Common myeloid progenitor, CD34-positive (primary cell): Measurements from ENCODE around the gene LBX1.

ENCODE experiments used
- CTCF ChIA-PET: fragments of 350-600 bp; sonication (Branson Sonifier 250); formaldehyde crosslinking; loops from one replicate; lab custom pipeline; 2021; ENCODE audit warnings: antibody characterized with exemption; lab: Charles Lee
- POLR2A ChIA-PET: fragments of 350-600 bp; sonication (Branson Sonifier 250); formaldehyde crosslinking; loops from one replicate; lab custom pipeline; 2021; ENCODE audit warnings: antibody characterized with exemption; lab: Charles Lee
- DNase-seq, 3 donors: peaks; one replicate each; pipeline versions ENCODE4 v3.0.0 to v3.0.0-alpha.2; 2013
- H3K27ac ChIP-seq, 2 experiments: 1 replicate in 1 of 2; 2 replicates in 1 of 2; pipeline ENCODE4 v1.7.0; 2013; ENCODE audit warnings: inconsistent platforms in 2 of 2, low read length in 2 of 2, mild to moderate bottlenecking in 2 of 2, low read depth in 1 of 2, moderate library complexity in 1 of 2; ENCODE audit not compliant: severe bottlenecking in 2 of 2, insufficient read depth in 1 of 2, poor library complexity in 1 of 2
- H3K27me3 ChIP-seq, 5 experiments: replicated peaks in 2 of 5; 1 replicate in 3 of 5; 2 replicates in 2 of 5; pipeline versions ENCODE4 v1.6.1 to v1.7.0; 2013; ENCODE audit warnings: low read length in 4 of 5, mild to moderate bottlenecking in 2 of 5, moderate library complexity in 2 of 5, inconsistent platforms in 1 of 5; ENCODE audit not compliant: insufficient read depth in 5 of 5, control insufficient read depth in 4 of 5
- H3K36me3 ChIP-seq, 4 experiments: 1 replicate in 2 of 4; 2 replicates in 2 of 4; pipeline versions ENCODE4 v1.6.1 to v1.7.0; 2013; ENCODE audit warnings: low read length in 3 of 4, control low read depth in 1 of 4, mild to moderate bottlenecking in 1 of 4; ENCODE audit not compliant: control insufficient read depth in 4 of 4, insufficient read depth in 4 of 4
- H3K4me1 ChIP-seq, 4 experiments: 1 replicate in 3 of 4; 2 replicates in 1 of 4; pipeline versions ENCODE4 v1.6.1 to v1.7.1; 2013; ENCODE audit warnings: low read length in 3 of 4, mild to moderate bottlenecking in 3 of 4, control low read depth in 1 of 4, inconsistent platforms in 1 of 4, moderate library complexity in 1 of 4; ENCODE audit not compliant: control insufficient read depth in 4 of 4, insufficient read depth in 4 of 4; ENCODE audit errors: control extremely low read depth in 1 of 4
- H3K4me3 ChIP-seq, 7 experiments: 1 replicate in 4 of 7; 2 replicates in 3 of 7; pipeline versions ENCODE4 v1.5.1 to v1.7.0; 2013; ENCODE audit warnings: mild to moderate bottlenecking in 7 of 7, low read length in 6 of 7, moderate library complexity in 6 of 7, inconsistent platforms in 2 of 7, low read depth in 2 of 7, control low read depth in 1 of 7; ENCODE audit not compliant: insufficient read depth in 4 of 7, control insufficient read depth in 1 of 7; ENCODE audit errors: extremely low read depth in 1 of 7
- H3K9me3 ChIP-seq, 5 experiments: 1 replicate in 4 of 5; 2 replicates in 1 of 5; pipeline versions ENCODE4 v1.6.1 to v1.7.1; 2013; ENCODE audit warnings: low read length in 4 of 5, mild to moderate bottlenecking in 2 of 5, inconsistent platforms in 1 of 5, low read depth in 1 of 5, moderate library complexity in 1 of 5; ENCODE audit not compliant: control insufficient read depth in 4 of 5, insufficient read depth in 2 of 5; ENCODE audit errors: control extremely low read depth in 1 of 5
- WGBS: methylation state at CpG from one replicate; pipeline ENCODE4 v1.1.5; 2013; ENCODE audit not compliant: insufficient coverage; 5-methylcytosine and 5-hydroxymethylcytosine counted together

LBX1 gene

DNA sequence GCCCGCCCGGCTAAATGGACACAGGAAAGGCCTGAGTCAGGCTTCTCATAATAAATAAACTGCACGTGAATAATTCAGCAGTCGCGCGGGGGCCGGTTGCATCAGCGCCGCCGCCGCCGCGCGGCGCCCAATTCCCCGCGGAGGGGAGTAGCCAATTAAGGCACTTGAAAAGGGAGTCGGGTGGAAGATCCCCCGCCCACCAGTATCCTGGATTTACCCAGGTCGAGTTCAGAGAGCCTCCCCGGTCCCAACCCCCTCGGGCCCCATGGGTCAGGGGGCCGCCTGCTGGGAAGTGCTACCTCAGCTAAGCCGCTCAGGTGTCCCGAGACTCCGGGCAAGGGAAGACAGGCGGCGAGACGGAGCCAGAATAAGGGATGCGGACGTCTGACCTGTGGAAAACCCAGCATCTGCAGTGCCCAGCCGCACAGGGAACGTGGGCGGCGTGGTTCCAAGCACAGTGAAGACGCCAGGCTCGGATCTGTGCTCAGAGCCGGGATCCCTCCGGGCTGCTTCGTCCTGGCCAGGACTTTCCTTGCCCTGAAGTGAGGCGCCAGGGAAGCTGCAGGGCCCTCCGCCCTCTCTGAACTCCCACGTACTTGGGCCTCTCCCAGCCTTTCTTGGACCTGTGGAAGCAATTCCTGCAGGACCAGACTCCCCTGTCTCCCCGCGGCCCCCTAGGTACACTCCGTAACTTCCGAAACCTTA is 7.3 kb upstream of the LBX1 start:
- peaks cover 0 to 7% (median under 1%) of the 10 kb centered on the region in 4 experiments for H3K4me1 ChIP-seq
- no peak for DNase-seq
- no peak overlapping the region for H3K4me3 ChIP-seq
- no peaks in the 10 kb centered on the region for H3K36me3 ChIP-seq
- peaks cover 44 to 98% (median 61%) of the 10 kb centered on the region in 5 experiments for H3K27me3 ChIP-seq
- WGBS = 5% methylated on average over 43 of the region's 47 CpGs
- H3K9me3 ChIP-seq = no peaks in the 10 kb centered on the region
- no peak overlapping the region for H3K27ac ChIP-seq
- POLR2A ChIA-PET = interaction anchor here (0.5 kb wide), 1 partner anchor 487 kb away, joined by 5 read pairs; no protein-coding TSS in a partner anchor
- CTCF ChIA-PET = interaction anchor here (0.9 to 4.3 kb wide), 3 partner anchors 17 to 56 kb away, joined by 3 to 25 read pairs (median 3); no protein-coding TSS in a partner anchor

DNA sequence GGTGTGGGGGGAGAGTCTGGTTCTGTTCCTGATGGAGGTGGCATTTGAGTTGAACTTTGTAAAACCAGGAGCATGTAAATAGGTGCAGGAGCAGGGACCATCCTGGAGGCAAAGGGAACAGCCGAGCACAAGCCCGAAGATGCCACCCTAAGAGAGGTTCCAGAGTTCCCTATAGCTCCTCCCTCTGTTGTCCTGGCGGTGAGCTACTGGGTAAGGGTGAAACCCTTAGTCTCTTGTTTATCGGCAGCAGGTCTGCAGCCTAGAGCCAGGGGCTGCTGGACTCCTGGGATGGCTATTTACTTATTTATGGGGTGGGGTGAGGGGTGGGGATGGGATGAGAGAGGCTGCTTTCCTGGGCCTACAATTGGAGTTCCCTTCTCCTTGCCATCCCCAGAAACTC is 6.5 kb upstream of the LBX1 start:
- ChIA-PET CTCF (interaction anchor here (0.9 to 4.3 kb wide), 3 partner anchors 16 to 56 kb away, joined by 3 to 25 read pairs (median 3); no protein-coding TSS in a partner anchor), POLR2A (no interaction called here)
- Histone ChIP-seq H3K27ac (no peak overlapping the region), H3K36me3 (no peaks in the 10 kb centered on the region), H3K9me3 (no peaks in the 10 kb centered on the region), H3K4me3 (no peak overlapping the region), H3K27me3 (peaks cover 40 to 100% (median 69%) of the 10 kb centered on the region in 5 experiments), H3K4me1 (peaks cover 0 to 7% (median under 1%) of the 10 kb centered on the region in 4 experiments)
- WGBS = 17% methylated on average over 3 of the region's 4 CpGs
- no peak for DNase-seq

DNA sequence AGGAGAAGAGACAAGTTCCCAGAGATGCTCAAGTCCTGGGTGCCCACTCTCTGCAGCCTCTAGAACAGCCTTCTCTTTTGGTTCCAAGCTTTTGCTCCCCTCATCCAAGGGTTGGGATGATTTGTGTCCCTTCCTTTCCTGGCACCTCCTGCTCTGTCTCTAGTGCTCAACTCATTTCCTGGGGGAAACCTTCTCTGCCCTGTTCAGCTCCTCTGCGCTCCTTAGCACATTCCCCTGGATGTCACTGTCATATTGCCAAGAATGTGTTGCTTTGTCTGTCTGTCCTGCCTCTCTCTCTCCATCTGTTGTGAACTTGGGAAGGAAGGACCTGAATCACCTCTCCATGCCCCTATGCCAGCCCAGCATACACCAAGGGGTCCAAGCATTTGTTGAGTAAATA is 5.1 kb upstream of the LBX1 start:
- Histone ChIP-seq H3K27ac (no peak overlapping the region), H3K36me3 (no peaks in the 10 kb centered on the region), H3K9me3 (no peaks in the 10 kb centered on the region), H3K27me3 (peaks cover 33 to 100% (median 70%) of the 10 kb centered on the region in 5 experiments), H3K4me3 (no peak overlapping the region), H3K4me1 (peaks cover 0 to 17% (median 4%) of the 10 kb centered on the region in 4 experiments)
- 22% methylated on average over 1 of the region's 1 CpG for WGBS
- POLR2A ChIA-PET = no interaction called here
- CTCF ChIA-PET = interaction anchor here (1.1 to 2.0 kb wide), 4 partner anchors 13 to 493 kb away, joined by 3 to 7 read pairs (median 6); no protein-coding TSS in a partner anchor
- no peak for DNase-seq

DNA sequence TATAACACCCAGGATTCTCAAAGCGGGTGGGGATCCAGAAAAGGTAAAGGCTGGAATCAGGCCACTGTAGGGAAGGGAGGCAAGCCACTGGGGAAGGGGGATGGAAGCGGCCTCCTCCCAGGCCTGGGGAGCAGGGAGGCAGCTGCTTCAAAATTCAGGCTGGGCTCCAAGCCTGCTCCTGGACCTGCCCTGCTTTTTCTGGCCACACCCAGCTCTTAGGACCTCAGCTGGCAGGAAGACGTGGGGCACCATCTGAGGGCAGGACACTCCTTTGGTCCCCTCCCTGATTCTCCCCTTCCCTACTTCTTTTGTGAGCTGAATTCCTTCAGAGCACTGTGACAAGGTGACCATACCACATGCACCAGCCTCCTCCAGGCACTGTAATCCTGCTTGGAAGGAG is 4.6 kb upstream of the LBX1 start:
- no peak for DNase-seq
- Histone ChIP-seq H3K4me3 (no peak overlapping the region), H3K27ac (no peak overlapping the region), H3K36me3 (no peaks in the 10 kb centered on the region), H3K4me1 (peaks cover 0 to 22% (median 4%) of the 10 kb centered on the region in 4 experiments), H3K27me3 (peaks cover 29 to 100% (median 70%) of the 10 kb centered on the region in 5 experiments), H3K9me3 (no peaks in the 10 kb centered on the region)
- ChIA-PET POLR2A (no interaction called here), CTCF (interaction anchor here (1.0 to 2.0 kb wide), 5 partner anchors 13 to 493 kb away, joined by 3 to 7 read pairs (median 5); no protein-coding TSS in a partner anchor)
- 43% methylated on average over 1 of the region's 3 CpGs for WGBS

DNA sequence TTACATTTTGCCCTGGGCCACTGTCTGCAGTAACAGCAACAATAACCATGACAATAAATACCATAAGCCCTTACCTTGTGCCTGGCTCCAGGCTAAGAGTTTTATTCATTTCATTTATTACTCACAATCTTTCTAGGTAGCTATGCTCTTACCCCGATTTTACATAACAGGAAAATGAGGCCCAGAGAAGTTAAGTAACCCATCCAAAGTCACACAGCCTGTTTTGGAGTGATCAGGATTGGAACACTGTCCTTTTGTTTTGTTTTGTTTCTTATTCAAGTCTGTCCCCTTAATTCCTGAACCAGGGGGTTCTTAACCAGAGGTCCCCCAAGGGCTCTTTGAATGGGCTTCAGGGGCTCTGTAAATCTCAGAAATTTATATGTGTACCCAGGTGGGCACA is 4.2 kb upstream of the LBX1 start:
- peaks cover 0 to 26% (median 5%) of the 10 kb centered on the region in 4 experiments for H3K4me1 ChIP-seq
- no peak overlapping the region for H3K27ac ChIP-seq
- H3K27me3 ChIP-seq = peaks cover 29 to 100% (median 71%) of the 10 kb centered on the region in 5 experiments
- H3K36me3 ChIP-seq = no peaks in the 10 kb centered on the region
- POLR2A ChIA-PET = no interaction called here
- WGBS = no CpG with 5 or more reads among the region's 1 CpG
- CTCF ChIA-PET = interaction anchor here (1.0 to 2.0 kb wide), 5 partner anchors 12 to 492 kb away, joined by 3 to 7 read pairs (median 5); no protein-coding TSS in a partner anchor
- no peak overlapping the region for H3K4me3 ChIP-seq
- no peak for DNase-seq
- H3K9me3 ChIP-seq = no peaks in the 10 kb centered on the region

DNA sequence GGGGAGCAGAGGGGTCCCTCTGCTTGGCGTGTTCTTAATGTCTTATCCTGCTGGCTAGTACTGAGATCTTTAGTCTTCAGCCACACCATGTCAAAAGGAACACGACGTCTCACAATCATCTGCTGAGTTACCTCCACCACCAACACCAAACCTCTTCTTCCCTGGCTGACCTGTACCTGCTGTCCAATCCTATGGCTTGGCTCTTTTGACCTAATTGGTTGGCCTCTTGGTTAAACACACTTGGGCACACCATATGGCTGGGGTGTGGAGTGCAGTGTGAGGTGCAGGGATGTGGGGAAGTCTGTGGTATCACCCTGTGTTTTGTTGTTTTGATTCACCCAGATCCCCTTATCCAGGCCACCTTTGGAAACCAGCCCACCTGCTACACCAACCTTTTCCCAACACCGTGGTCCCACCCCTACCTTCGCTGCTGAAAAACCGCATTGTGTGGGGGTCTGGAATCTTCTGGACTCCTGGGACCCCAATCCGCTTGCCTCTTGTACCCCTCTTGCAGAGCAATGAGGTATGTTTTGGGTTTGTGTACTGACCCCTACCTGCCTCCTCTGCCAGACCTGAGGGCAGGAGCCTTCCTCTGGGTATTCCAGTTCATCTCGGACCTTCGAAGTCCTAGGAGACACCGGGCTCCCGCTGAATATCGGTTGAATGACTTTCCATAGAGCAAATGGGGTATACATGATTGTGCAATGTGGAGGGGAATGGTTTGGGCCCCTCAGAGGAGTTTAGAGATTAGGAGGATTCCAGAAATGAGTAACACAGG is 2.8 kb upstream of the LBX1 start:
- Histone ChIP-seq H3K9me3 (no peaks in the 10 kb centered on the region), H3K4me3 (no peak overlapping the region), H3K27me3 (peaks cover 17 to 100% (median 74%) of the 10 kb centered on the region in 5 experiments), H3K36me3 (no peaks in the 10 kb centered on the region), H3K4me1 (peaks cover 0 to 30% (median 11%) of the 10 kb centered on the region in 4 experiments), H3K27ac (no peak overlapping the region)
- no peak for DNase-seq
- WGBS = 13% methylated on average over 8 of the region's 12 CpGs
- ChIA-PET POLR2A (no interaction called here), CTCF (interaction anchor here (1.5 to 2.3 kb wide), 4 partner anchors 8 to 18 kb away, joined by 3 to 7 read pairs (median 6); no protein-coding TSS in a partner anchor)
